ENCODE results near the gene ID1. TPM values are rescaled to one million over a fixed set of nuclear protein-coding genes. Genes with fewer than 3 reads are reported as not detected.

ID1 gene
- total and polyA plus RNA-seq, 2 of the 13 experiments (the other 11 are each of a cell fraction or from before 2014, with no cell fraction given), result 320 to 419 TPM

DNA sequence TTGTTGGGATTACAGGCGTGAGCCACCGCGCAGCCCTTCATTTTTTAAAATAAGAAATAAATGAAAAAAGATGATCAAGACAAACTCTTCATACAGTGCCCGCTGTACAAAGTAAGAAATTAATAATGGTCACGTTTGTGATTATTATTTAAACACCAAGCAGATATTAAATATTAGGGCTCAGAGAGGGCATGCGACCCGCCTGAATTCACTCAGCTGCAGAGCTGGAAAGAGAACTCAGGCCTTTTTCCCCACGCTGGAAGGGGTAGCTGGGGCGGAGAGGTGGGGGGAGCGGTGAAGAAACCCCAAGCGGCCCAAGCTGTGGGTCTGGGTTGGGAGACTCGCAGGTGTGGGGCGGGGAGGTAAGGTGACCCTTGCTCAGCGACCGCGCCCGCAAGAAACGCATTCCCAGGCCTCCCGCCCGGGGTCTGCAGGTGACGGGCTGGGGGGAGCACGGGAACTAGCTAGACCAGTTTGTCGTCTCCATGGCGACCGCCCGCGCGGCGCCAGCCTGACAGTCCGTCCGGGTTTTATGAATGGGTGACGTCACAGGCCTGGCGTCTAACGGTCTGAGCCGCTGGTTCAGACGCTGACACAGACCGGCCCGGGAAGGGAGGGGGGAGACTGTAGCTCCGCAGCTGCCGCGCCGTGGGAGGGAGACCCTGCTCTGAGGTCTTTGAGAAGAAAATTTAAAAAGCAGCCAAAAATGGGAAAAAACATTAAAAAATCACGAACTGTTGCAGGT, 1.1 kb upstream of the ID1 start (continued):
- TF ChIP-seq, protein P1, sequence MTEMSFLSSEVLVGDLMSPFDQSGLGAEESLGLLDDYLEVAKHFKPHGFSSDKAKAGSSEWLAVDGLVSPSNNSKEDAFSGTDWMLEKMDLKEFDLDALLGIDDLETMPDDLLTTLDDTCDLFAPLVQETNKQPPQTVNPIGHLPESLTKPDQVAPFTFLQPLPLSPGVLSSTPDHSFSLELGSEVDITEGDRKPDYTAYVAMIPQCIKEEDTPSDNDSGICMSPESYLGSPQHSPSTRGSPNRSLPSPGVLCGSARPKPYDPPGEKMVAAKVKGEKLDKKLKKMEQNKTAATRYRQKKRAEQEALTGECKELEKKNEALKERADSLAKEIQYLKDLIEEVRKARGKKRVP (CRISPR knock-in tag; IDR thresholded peaks at IDR 0.05), result peak in 1 of 2 experiments; percentile 68; a peak in 1 of 4 replicates
- peak; percentile 89; the same call in 1 of the 2 replicates for TF ChIP-seq ZNF589 (CRISPR knock-in tag; conservative IDR thresholded peaks at IDR 0.05)
- no peak for TF ChIP-seq FLYWCH1 (CRISPR knock-in tag; IDR thresholded peaks at IDR 0.05)
- TF ChIP-seq ZFAT (CRISPR knock-in tag; conservative IDR thresholded peaks at IDR 0.05), result no peak
- peak; percentile 98 for TF ChIP-seq SIN3A (IDR thresholded peaks at IDR 0.05; ENCODE audit: borderline replicate concordance, low read depth, low read length)
- no peak for TF ChIP-seq GZF1 (CRISPR knock-in tag; IDR thresholded peaks at IDR 0.05)
- TF ChIP-seq, protein P2, sequence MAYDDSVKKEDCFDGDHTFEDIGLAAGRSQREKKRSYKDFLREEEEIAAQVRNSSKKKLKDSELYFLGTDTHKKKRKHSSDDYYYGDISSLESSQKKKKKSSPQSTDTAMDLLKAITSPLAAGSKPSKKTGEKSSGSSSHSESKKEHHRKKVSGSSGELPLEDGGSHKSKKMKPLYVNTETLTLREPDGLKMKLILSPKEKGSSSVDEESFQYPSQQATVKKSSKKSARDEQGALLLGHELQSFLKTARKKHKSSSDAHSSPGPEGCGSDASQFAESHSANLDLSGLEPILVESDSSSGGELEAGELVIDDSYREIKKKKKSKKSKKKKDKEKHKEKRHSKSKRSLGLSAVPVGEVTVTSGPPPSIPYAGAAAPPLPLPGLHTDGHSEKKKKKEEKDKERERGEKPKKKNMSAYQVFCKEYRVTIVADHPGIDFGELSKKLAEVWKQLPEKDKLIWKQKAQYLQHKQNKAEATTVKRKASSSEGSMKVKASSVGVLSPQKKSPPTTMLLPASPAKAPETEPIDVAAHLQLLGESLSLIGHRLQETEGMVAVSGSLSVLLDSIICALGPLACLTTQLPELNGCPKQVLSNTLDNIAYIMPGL (CRISPR knock-in tag; IDR thresholded peaks at IDR 0.05; ENCODE audit: borderline replicate concordance in 1 of 2, low read depth in 1 of 2), result peak; percentile 77 to 79; a peak in 3 of 4 replicates
- peak; percentile 86; the same call in 1 of the 2 replicates for TF ChIP-seq ZNF660 (CRISPR knock-in tag; IDR thresholded peaks at IDR 0.05; ENCODE audit: borderline replicate concordance, low read depth)
- no peak for TF ChIP-seq NR2F2 (IDR thresholded peaks at IDR 0.05; ENCODE audit: borderline replicate concordance, low read depth)
- TF ChIP-seq THYN1 (CRISPR knock-in tag; IDR thresholded peaks at IDR 0.05; ENCODE audit: borderline replicate concordance, low read depth), result peak; percentile 83; the same call in 1 of the 2 replicates
- TF ChIP-seq MIER3 (CRISPR knock-in tag; IDR thresholded peaks at IDR 0.05; ENCODE audit: borderline replicate concordance), result peak; percentile 96
- TF ChIP-seq ELF4 (CRISPR knock-in tag; IDR thresholded peaks at IDR 0.05; ENCODE audit: borderline replicate concordance), result no peak; the same call in none of the 2 replicates
- peak; percentile 90 for TF ChIP-seq MXD4 (CRISPR knock-in tag; IDR thresholded peaks at IDR 0.05)
- peak; percentile 52; the same call in 1 of the 2 replicates for TF ChIP-seq ZNF34 (CRISPR knock-in tag; IDR thresholded peaks at IDR 0.05; ENCODE audit: borderline replicate concordance)
- peak; percentile 94; the same call in 1 of the 2 replicates for TF ChIP-seq GATA4 (IDR thresholded peaks at IDR 0.05; ENCODE audit: borderline replicate concordance, low read depth)
- 0 out of 2 replicates have a peak, but pooled peaks have one; percentile 63 for TF ChIP-seq ZNF441 (CRISPR knock-in tag; IDR thresholded peaks at IDR 0.05; ENCODE audit: borderline replicate concordance)
- no peak for TF ChIP-seq RBM39 (IDR thresholded peaks at IDR 0.05; ENCODE audit: low read depth, low read length, poor library complexity, severe bottlenecking)
- TF ChIP-seq, protein P3, sequence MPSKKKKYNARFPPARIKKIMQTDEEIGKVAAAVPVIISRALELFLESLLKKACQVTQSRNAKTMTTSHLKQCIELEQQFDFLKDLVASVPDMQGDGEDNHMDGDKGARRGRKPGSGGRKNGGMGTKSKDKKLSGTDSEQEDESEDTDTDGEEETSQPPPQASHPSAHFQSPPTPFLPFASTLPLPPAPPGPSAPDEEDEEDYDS (CRISPR knock-in tag; IDR thresholded peaks at IDR 0.05), result peak; percentile 96
- TF ChIP-seq PAF1 (CRISPR knock-in tag; IDR thresholded peaks at IDR 0.05), result peak; percentile 86; the same call in 1 of the 2 replicates
- no peak for TF ChIP-seq HHEX (CRISPR knock-in tag; IDR thresholded peaks at IDR 0.05)
- no peak for TF ChIP-seq ZNF703 (CRISPR knock-in tag; IDR thresholded peaks at IDR 0.05; ENCODE audit: borderline replicate concordance)
- peak; percentile 91 for TF ChIP-seq HNRNPL (IDR thresholded peaks at IDR 0.05; ENCODE audit: low read depth, low read length)
- peak; percentile 75; the same call in 1 of the 2 replicates for TF ChIP-seq MTF1 (CRISPR knock-in tag; IDR thresholded peaks at IDR 0.05)
- TF ChIP-seq MEF2D (CRISPR knock-in tag; IDR thresholded peaks at IDR 0.05), result peak; percentile 90

Measured in HepG2 (cell line).